ENCODE measurements around the gene RNF151. TPM values are rescaled to one million over a fixed set of nuclear protein-coding genes. Genes with fewer than 3 reads are reported as not detected.

RNF151 gene
- total and polyA plus RNA-seq, 2 donors (not counting 1 experiment from before 2014, with no cell fraction given): 0.13 to 0.76 TPM

GRCh38 chr16:1940273-1941161 lies 26.1 kb upstream of the RNF151 start:
- POLR2A ChIA-PET: interaction anchor here (0.7 to 1.2 kb wide), 2 partner anchors 24 to 35 kb away, joined by 3 to 5 read pairs; partner anchors contain the start of gene RPS2
- no peak overlapping the region for H3K4me3 Mint-ChIP-seq

More at GRCh38 chr16:1940273-1941161, 26.1 kb upstream of the RNF151 start:
- Mint-ChIP-seq H3K27ac (peak overlapping the region; percentile 32), H3K9me3 (ENCODE audit: insufficient read depth) (no peaks in the 10 kb centered on the region), H3K27me3 (no peaks in the 10 kb centered on the region), H3K4me1 (peaks cover 21% of the 10 kb centered on the region)
- Histone ChIP-seq H3K79me2 (ENCODE audit: control insufficient read depth, insufficient read depth, low read length) (no peaks in the 10 kb centered on the region), H3K27me3 (replicated peaks in 1 of 4; ENCODE audit: control extremely low read depth in 1 of 4, control insufficient read depth in 3 of 4, insufficient read depth in 4 of 4, low read length in 3 of 4) (no peaks in the 10 kb centered on the region), H4K20me1 (ENCODE audit: control insufficient read depth, insufficient read depth, low read length, poor library complexity, severe bottlenecking) (no peaks in the 10 kb centered on the region), H3K9ac (ENCODE audit: low read length) (no peak overlapping the region), H3K4me2 (replicated peaks; ENCODE audit: low read depth, low read length, poor library complexity, severe bottlenecking) (no peak overlapping the region), H3K4me1 (ENCODE audit: control insufficient read depth in 2 of 2, insufficient read depth in 2 of 2, low read length in 2 of 2) (peaks cover 14 to 19% of the 10 kb centered on the region in 2 donors), H2AFZ (ENCODE audit: insufficient read depth, low read depth, low read length, poor library complexity, severe bottlenecking) (no peak overlapping the region), H3K9me3 (ENCODE audit: control extremely low read depth in 1 of 3, control insufficient read depth in 2 of 3, insufficient read depth in 1 of 3, low read length in 2 of 3) (no peaks in the 10 kb centered on the region), H3K4me3 (ENCODE audit: control extremely low read depth in 1 of 5, extremely low read depth in 1 of 5, insufficient read depth in 1 of 5, low read depth in 2 of 5, low read length in 4 of 5) (no peak overlapping the region), H3K27ac (ENCODE audit: low read length in 2 of 2) (no peak overlapping the region), H3K36me3 (replicated peaks in 1 of 2; ENCODE audit: control extremely low read depth in 1 of 2, control insufficient read depth in 1 of 2, extremely low read depth in 1 of 2, insufficient read depth in 2 of 2, low read length in 1 of 2) (peaks cover 0 to 12% of the 10 kb centered on the region in 2 experiments)
- TF ChIP-seq EZH2 (IDR thresholded peaks at IDR 0.05; ENCODE audit: borderline replicate concordance, insufficient read depth, low read depth, low read length, poor library complexity, severe bottlenecking) (no peak), CTCF (IDR thresholded peaks at IDR 0.05) (no peak)
- 85% methylated on average over 22 of the region's 23 CpGs for WGBS (ENCODE audit: insufficient coverage)
- ATAC-seq (ENCODE audit: low read depth) (no peak), DNase-seq (no peak)
- intact Hi-C loops (cut with micrococcal nuclease): loop anchor here (10.0 kb wide), 1 partner anchor 54 kb away; no protein-coding TSS in a partner anchor
- CTCF ChIA-PET: interaction anchor here (0.5 to 1.1 kb wide), 3 partner anchors 9 to 548 kb away, joined by 3 to 5 read pairs (median 3); no protein-coding TSS in a partner anchor

Measured in B cell (primary cell).